HCT116 (cell line): ENCODE results near the gene SERAC1. TPM values are rescaled to one million over a fixed set of nuclear protein-coding genes. Genes with fewer than 3 reads are reported as not detected.

Experiments
- ATAC-seq: fragments of 200-7000 bp; cut with Tn5 transposase; 2 replicates; pipeline ENCODE4 v1.9.1; 2020; ENCODE audit warnings: mild to moderate bottlenecking, moderate library complexity
- BruUV-seq: library from RNA; stranded (reverse); fragments of 400-500 nt; replicated peaks from 2 replicates; lab custom pipeline; 2021; lab: Mats Ljungman, UMichigan
- CTCF ChIA-PET: fragments of 300-600 bp; sonication (Branson Sonifier 250); formaldehyde crosslinking; loops from one replicate; lab custom pipeline; 2021; ENCODE audit warnings: antibody characterized with exemption; lab: Charles Lee
- POLR2A ChIA-PET: fragments of 300-600, 350-600 bp; sonication (Branson Sonifier 250); formaldehyde crosslinking; loops from one replicate; lab custom pipeline; 2021; ENCODE audit warnings: antibody characterized with exemption; lab: Charles Lee
- RAD21 ChIA-PET, 2 experiments: fragments of 300-600 bp; sonication (Branson Sonifier 250); formaldehyde crosslinking; loops; one replicate each; lab custom pipeline; 2023; ENCODE audit warnings: low total read pairs in 2 of 2; ENCODE audit not compliant: uncharacterized antibody in 2 of 2, unreplicated experiment in 2 of 2, low non-redundant PET in 1 of 2; lab: Charles Lee
- DNase-seq: peaks from one replicate; pipeline ENCODE4 v3.0.0-alpha.2; 2010; ENCODE audit warnings: low read depth, low spot score
- H2AFZ ChIP-seq: fragments of 200-600 bp; shearing (Covaris generic), sonication (generic); 2 replicates; pipeline ENCODE4 v1.6.1; 2017; ENCODE audit warnings: low read depth, mixed run types, mixed read lengths, antibody characterized with exemption, low read length; ENCODE audit not compliant: poor library complexity, severe bottlenecking
- H3K27ac ChIP-seq: 2 replicates; pipeline ENCODE4 v1.5.1; 2012; ENCODE audit warnings: low read depth, low read length
- H3K27me3 ChIP-seq: fragments of 200-600 bp; sonication (generic); 2 replicates; pipeline ENCODE4 v1.6.1; 2016; ENCODE audit warnings: mixed run types, low read length, mixed read lengths; ENCODE audit not compliant: insufficient read depth
- H3K36me3 ChIP-seq, 2 experiments: fragments of 200-500 bp in 1 of 2; fragments of 200-600 bp in 1 of 2; sonication (Bioruptor generic) in 1 of 2; sonication (generic) in 1 of 2; 2 replicates each; pipeline versions ENCODE4 v1.5.1 to v1.6.1; 2014 to 2016; ENCODE audit warnings: low read length in 2 of 2, inconsistent platforms in 1 of 2, mixed read lengths in 1 of 2, mixed run types in 1 of 2; ENCODE audit not compliant: insufficient read depth in 2 of 2, control insufficient read depth in 1 of 2
- H3K4me1 ChIP-seq, 2 experiments: fragments of 200-600 bp in 1 of 2; sonication (generic) in 1 of 2; 2 replicates each; pipeline versions ENCODE4 v1.5.1 to v1.6.1; 2012 to 2017; ENCODE audit warnings: low read length in 2 of 2, inconsistent platforms in 1 of 2, mild to moderate bottlenecking in 1 of 2, mixed read lengths in 1 of 2, mixed run types in 1 of 2, moderate library complexity in 1 of 2; ENCODE audit not compliant: insufficient read depth in 2 of 2, control insufficient read depth in 1 of 2
- H3K4me2 ChIP-seq: fragments of 200-600 bp; sonication (generic); 2 replicates; pipeline ENCODE4 v1.6.1; 2017; ENCODE audit warnings: mixed run types, low read length, mixed read lengths
- H3K4me3 ChIP-seq, 2 experiments: fragments of 200-600 bp in 1 of 2; sonication (generic) in 1 of 2; replicated peaks in 1 of 2; 2 replicates each; pipeline ENCODE4 v1.5.1; 2011 to 2016; ENCODE audit warnings: low read length in 2 of 2, control low read depth in 1 of 2, low read depth in 1 of 2, mild to moderate bottlenecking in 1 of 2, mixed read lengths in 1 of 2, mixed run types in 1 of 2
- H3K79me2 ChIP-seq: fragments of 200-600 bp; sonication (generic); 2 replicates; pipeline ENCODE4 v1.6.1; 2017; ENCODE audit warnings: mild to moderate bottlenecking, mixed run types, low read length, moderate library complexity, mixed read lengths; ENCODE audit not compliant: insufficient read depth
- H3K9ac ChIP-seq: fragments of 200-600 bp; sonication (generic); 2 replicates; pipeline ENCODE4 v1.6.1; 2016; ENCODE audit warnings: low read length, mixed read lengths
- H3K9me2 ChIP-seq: fragments of 200-600 bp; sonication (generic), shearing (Covaris generic); 2 replicates; pipeline ENCODE4 v1.6.1; 2017; ENCODE audit warnings: mixed run types, mild to moderate bottlenecking, moderate library complexity; ENCODE audit not compliant: insufficient read depth
- H3K9me3 ChIP-seq, 2 experiments: fragments of 200-500 bp in 1 of 2; fragments of 200-600 bp in 1 of 2; sonication (Bioruptor generic) in 1 of 2; sonication (generic) in 1 of 2; 2 replicates each; pipeline ENCODE4 v1.6.1; 2014 to 2017; ENCODE audit warnings: low read length in 2 of 2, mixed read lengths in 2 of 2, inconsistent platforms in 1 of 2, low read depth in 1 of 2, mild to moderate bottlenecking in 1 of 2, mixed run types in 1 of 2, moderate library complexity in 1 of 2; ENCODE audit not compliant: control insufficient read depth in 1 of 2, insufficient read depth in 1 of 2
- H4K20me1 ChIP-seq: fragments of 200-600 bp; sonication (generic), shearing (Covaris generic); 2 replicates; pipeline ENCODE4 v1.6.1; 2017; ENCODE audit warnings: mixed run types, mild to moderate bottlenecking, moderate library complexity; ENCODE audit not compliant: insufficient read depth
- CEBPB ChIP-seq: IDR thresholded peaks from 2 replicates; pipeline ENCODE4 v1.6.1; 2012; ENCODE audit warnings: low read depth
- JUND ChIP-seq: IDR thresholded peaks from 2 replicates; pipeline ENCODE4 v1.6.1; 2012
- POLR2A ChIP-seq: IDR thresholded peaks from 2 replicates; pipeline ENCODE4 v1.7.0; 2011; ENCODE audit warnings: borderline replicate concordance; ENCODE audit not compliant: insufficient read depth, insufficient read length; ENCODE audit errors: extremely low read depth
- POLR2AphosphoS5 ChIP-seq: IDR thresholded peaks from 2 replicates; pipeline ENCODE4 v1.6.1; 2011; ENCODE audit warnings: mild to moderate bottlenecking, low read depth, low read length, moderate library complexity
- RAD21 ChIP-seq: IDR thresholded peaks from 2 replicates; pipeline ENCODE4 v1.6.1; 2012; ENCODE audit warnings: low read depth, mild to moderate bottlenecking
- SP1 ChIP-seq: IDR thresholded peaks from 2 replicates; pipeline ENCODE4 v1.6.1; 2012; ENCODE audit warnings: low read depth
- TCF7L2 ChIP-seq: IDR thresholded peaks from 2 replicates; pipeline ENCODE4 v1.7.0; 2011; ENCODE audit warnings: borderline replicate concordance, inconsistent platforms; ENCODE audit not compliant: insufficient read depth, insufficient read length; ENCODE audit errors: extremely low read depth
- ZFX ChIP-seq: fragments of 450-650 bp; IDR thresholded peaks from 2 replicates; pipeline ENCODE4 v1.6.1; 2017
- ZNF274 ChIP-seq: fragments of 200-500 bp; sonication (Bioruptor generic); IDR thresholded peaks from 2 replicates; pipeline ENCODE4 v1.6.1; 2014; ENCODE audit warnings: mild to moderate bottlenecking, low read depth, low read length, inconsistent platforms
- intact Hi-C: fragments of 100-400 bp; cut with micrococcal nuclease; formaldehyde crosslinking; loops from 2 replicates; pipeline ENCODE4 v1.10.0; 2022
- total RNA-seq: library from RNA; stranded (reverse); gene quantifications from one replicate; pipeline ENCODE4 v1.2.1, GENCODE V29; 2021; ENCODE audit not compliant: unreplicated experiment
- TF ChIP-seq, protein P1 (sequence below), 3 experiments: fragments of 200-600 bp in 1 of 3; sonication (generic) in 1 of 3; IDR thresholded peaks in 2 of 3; conservative IDR thresholded peaks in 1 of 3; 2 replicates each; pipeline ENCODE4 v1.5.1; 2012 to 2017; ENCODE audit warnings: low read depth in 2 of 3, low read length in 2 of 3, antibody characterized with exemption in 1 of 3, borderline replicate concordance in 1 of 3, control low read depth in 1 of 3, mild to moderate bottlenecking in 1 of 3, mixed read lengths in 1 of 3, mixed run types in 1 of 3, moderate library complexity in 1 of 3; ENCODE audit not compliant: insufficient read depth in 1 of 3
- TF ChIP-seq, protein P2 (sequence below): IDR thresholded peaks from 2 replicates; pipeline ENCODE4 v1.6.1; 2012

SERAC1 gene
- total RNA-seq, 1 experiment from 2014 or later: 7.6 TPM

DNA sequence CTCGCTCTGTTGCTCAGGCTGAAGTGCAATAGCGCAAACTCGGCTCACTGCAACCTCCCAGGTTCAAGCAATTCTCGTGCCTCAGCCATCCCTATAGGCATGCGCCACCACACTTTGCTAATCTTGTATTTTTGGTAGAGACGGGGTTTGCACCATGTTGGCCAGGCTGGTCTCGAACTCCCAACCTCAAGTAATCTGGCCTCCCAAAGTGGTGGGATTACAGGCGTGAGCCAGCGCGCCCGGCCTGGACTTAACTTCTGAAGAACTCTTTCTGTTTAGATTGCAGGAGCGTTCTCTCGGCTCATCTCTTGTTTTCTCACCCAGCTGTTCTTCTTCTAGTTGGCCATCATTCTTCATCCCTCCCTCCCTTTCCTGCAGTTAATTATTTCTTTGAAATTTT, 30.4 kb upstream of the SERAC1 start:
- H3K79me2 ChIP-seq: no peaks in the 10 kb centered on the region
- H3K9me2 ChIP-seq: no peaks in the 10 kb centered on the region
- no peak for DNase-seq
- TF ChIP-seq RAD21 (no peak), TCF7L2 (no peak), JUND (no peak)
- TF ChIP-seq, protein P1, sequence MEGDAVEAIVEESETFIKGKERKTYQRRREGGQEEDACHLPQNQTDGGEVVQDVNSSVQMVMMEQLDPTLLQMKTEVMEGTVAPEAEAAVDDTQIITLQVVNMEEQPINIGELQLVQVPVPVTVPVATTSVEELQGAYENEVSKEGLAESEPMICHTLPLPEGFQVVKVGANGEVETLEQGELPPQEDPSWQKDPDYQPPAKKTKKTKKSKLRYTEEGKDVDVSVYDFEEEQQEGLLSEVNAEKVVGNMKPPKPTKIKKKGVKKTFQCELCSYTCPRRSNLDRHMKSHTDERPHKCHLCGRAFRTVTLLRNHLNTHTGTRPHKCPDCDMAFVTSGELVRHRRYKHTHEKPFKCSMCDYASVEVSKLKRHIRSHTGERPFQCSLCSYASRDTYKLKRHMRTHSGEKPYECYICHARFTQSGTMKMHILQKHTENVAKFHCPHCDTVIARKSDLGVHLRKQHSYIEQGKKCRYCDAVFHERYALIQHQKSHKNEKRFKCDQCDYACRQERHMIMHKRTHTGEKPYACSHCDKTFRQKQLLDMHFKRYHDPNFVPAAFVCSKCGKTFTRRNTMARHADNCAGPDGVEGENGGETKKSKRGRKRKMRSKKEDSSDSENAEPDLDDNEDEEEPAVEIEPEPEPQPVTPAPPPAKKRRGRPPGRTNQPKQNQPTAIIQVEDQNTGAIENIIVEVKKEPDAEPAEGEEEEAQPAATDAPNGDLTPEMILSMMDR (IDR thresholded peaks at IDR 0.05 in 2 of 3, conservative IDR thresholded peaks at IDR 0.05 in 1 of 3; ENCODE audit: borderline replicate concordance in 1 of 3, insufficient read depth in 1 of 3, low read depth in 2 of 3, low read length in 2 of 3): no peak
- TF ChIP-seq, all 23 proteins: peak for 0
- CTCF ChIA-PET: interaction anchor here (1.2 kb wide), 1 partner anchor 16 kb away, joined by 3 read pairs; no protein-coding TSS in a partner anchor
- Histone ChIP-seq H3K27me3 (no peaks in the 10 kb centered on the region), H3K4me2 (no peak overlapping the region), H3K4me3 (no peak overlapping the region), H3K9ac (no peak overlapping the region), H2AFZ (no peak overlapping the region), H4K20me1 (no peaks in the 10 kb centered on the region), H3K9me3 (no peaks in the 10 kb centered on the region), H3K36me3 (0 out of 4 replicates have a peak, but pooled peaks cover 0 to under 1% of the 10 kb centered on the region in 2 experiments), H3K27ac (no peak overlapping the region), H3K4me1 (no peaks in the 10 kb centered on the region)
- BruUV-seq: no TSS peak
- intact Hi-C loops: no loop called here
- RAD21 ChIA-PET: no interaction called here
- POLR2A ChIA-PET: no interaction called here
- ATAC-seq: no peak

DNA sequence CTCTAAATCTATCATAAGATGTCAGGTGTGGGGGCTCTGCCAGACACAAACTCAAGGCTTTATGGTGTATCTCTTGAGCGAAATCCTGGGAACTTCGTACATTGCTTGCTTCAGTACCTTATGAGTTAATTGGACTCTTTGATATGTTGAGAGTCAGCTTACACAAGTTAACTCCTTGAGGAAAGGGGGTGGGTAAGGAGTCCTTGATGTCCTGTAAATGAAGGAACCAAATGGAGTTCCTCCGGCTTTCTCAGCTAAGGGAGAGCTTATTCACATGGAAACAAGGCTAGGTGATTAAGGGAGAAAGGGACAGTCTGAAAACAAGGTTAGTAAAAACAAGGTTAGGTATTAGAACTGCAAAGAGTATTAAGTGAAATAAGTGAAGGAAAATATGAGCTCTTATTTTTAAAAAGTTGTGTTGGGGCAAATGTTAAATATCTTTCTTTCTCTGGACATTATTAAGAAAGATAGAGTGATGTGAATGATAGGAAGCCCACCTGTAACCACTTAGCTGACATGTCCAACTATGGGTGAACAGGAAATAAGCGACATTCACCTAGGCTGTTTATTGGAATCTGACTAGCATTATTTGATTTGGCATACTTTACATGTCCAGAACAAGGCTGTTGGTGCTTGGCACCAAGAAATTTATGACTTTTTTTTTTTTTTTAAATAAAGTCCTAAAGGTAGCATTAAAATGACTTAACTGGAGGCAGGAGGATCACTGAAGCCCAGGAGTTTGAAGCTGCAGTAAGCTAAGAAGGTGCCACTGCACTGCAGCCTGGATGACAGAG, 26.6 kb upstream of the SERAC1 start:
- BruUV-seq: no TSS peak
- ChIA-PET CTCF (interaction anchor here (1.2 kb wide), 1 partner anchor 20 kb away, joined by 3 read pairs; no protein-coding TSS in a partner anchor), POLR2A (no interaction called here)
- TF ChIP-seq RAD21 (no peak), ZFX (no peak), POLR2AphosphoS5 (no peak), SP1 (no peak), POLR2A (no peak), ZNF274 (no peak), CEBPB (no peak)
- TF ChIP-seq, protein P2, sequence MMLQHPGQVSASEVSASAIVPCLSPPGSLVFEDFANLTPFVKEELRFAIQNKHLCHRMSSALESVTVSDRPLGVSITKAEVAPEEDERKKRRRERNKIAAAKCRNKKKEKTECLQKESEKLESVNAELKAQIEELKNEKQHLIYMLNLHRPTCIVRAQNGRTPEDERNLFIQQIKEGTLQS: no peak
- TF ChIP-seq, protein P1 (IDR thresholded peaks at IDR 0.05 in 2 of 3, conservative IDR thresholded peaks at IDR 0.05 in 1 of 3; ENCODE audit: borderline replicate concordance in 1 of 3, insufficient read depth in 1 of 3, low read depth in 2 of 3, low read length in 2 of 3): no peak

More for the DNA sequence above, 26.6 kb upstream of the SERAC1 start:
- DNase-seq (no peak), ATAC-seq (no peak)
- no peak overlapping the region for H3K4me3 ChIP-seq
- RAD21 ChIA-PET: no interaction called here
- no peaks in the 10 kb centered on the region for H3K27me3 ChIP-seq
- H3K9me3 ChIP-seq: no peaks in the 10 kb centered on the region
- H3K79me2 ChIP-seq: no peaks in the 10 kb centered on the region
- H3K4me2 ChIP-seq: no peak overlapping the region
- intact Hi-C loops: no loop called here
- no peak overlapping the region for H3K9ac ChIP-seq
- no peak overlapping the region for H2AFZ ChIP-seq
- no peaks in the 10 kb centered on the region for H4K20me1 ChIP-seq
- no peaks in the 10 kb centered on the region for H3K9me2 ChIP-seq
- no peaks in the 10 kb centered on the region for H3K4me1 ChIP-seq
- H3K27ac ChIP-seq: no peak overlapping the region
- peaks cover 0 to 4% of the 10 kb centered on the region in 2 experiments; a peak in 1 of 4 replicates for H3K36me3 ChIP-seq
